Measurements from ENCODE around the gene PTOV1.

DNA sequence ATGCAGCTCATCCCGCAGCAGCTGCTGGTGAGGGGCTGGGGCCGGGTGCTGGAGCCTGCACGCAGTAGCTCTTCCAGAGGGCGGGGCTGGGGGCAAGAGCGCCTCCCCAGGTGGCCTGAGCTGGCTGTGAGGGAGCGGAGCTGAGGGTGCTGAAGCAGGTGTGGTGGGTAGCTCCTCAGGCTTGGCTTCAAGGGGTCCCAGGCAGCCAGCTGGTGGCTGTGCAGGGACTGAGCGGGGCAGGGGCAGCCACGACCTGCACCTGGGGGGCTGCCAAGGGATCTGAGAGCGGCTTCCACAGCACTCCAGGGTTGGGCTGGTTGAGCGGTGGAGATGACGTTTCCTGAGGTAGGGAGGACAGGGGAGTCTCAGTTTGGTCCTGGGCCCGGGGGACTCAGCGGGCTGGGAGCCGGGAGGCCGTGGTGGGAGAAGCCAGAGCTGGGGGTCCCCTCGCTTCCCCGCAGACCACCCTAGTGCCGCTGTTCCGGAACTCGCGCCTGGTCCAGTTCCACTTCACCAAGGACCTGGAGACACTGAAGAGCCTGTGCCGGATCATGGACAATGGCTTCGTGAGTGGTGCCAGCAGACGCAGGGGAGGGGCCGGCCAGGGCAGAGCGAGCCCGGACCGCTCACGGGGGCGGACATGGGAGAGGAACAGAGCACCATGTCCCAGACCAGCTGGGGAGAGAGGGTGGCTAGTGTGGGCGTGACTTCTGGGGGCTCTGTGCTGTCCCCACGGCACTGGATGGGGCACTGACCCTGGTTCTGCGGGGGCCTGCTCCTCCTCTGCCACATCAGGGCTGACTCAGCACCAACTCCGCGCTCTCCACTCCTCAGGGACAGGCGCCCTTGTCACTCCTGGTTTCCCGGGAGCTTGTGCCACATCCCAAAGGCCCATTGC is 7.4 kb downstream of the PTOV1 start:
- TF ChIP-seq, protein P1, sequence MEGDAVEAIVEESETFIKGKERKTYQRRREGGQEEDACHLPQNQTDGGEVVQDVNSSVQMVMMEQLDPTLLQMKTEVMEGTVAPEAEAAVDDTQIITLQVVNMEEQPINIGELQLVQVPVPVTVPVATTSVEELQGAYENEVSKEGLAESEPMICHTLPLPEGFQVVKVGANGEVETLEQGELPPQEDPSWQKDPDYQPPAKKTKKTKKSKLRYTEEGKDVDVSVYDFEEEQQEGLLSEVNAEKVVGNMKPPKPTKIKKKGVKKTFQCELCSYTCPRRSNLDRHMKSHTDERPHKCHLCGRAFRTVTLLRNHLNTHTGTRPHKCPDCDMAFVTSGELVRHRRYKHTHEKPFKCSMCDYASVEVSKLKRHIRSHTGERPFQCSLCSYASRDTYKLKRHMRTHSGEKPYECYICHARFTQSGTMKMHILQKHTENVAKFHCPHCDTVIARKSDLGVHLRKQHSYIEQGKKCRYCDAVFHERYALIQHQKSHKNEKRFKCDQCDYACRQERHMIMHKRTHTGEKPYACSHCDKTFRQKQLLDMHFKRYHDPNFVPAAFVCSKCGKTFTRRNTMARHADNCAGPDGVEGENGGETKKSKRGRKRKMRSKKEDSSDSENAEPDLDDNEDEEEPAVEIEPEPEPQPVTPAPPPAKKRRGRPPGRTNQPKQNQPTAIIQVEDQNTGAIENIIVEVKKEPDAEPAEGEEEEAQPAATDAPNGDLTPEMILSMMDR (IDR thresholded peaks at IDR 0.05) = no peak
- TF ChIP-seq POLR2A (IDR thresholded peaks at IDR 0.05) (no peak), POLR2AphosphoS5 (IDR thresholded peaks at IDR 0.05) (no peak), EP300 (IDR thresholded peaks at IDR 0.05; ENCODE audit: low read depth) (no peak)

Measured in transverse colon (tissue), 4 donors.